Limb (tissue), 2 donors: ENCODE results near the gene PITX2.

Source experiments
- DNase-seq, 2 donors: peaks; one replicate each; pipeline ENCODE4 v3.0.0-alpha.2; 2016; ENCODE audit errors: extremely low spot score in 2 of 2

PITX2 gene

GRCh38 chr4:110622841-110623717 lies at the start of gene PITX2:
TSS of gene PITX2 (minus strand) at chr4:110623077. CDS start at chr4:110622460, 617 bp downstream.
- DNase-seq: peak; percentile 91 to 97

GRCh38 chr4:110671679-110672078 lies 48.8 kb upstream of the PITX2 start:
- no peak for DNase-seq

GRCh38 chr4:110669663-110670062 lies 46.8 kb upstream of the PITX2 start:
- DNase-seq: no peak

GRCh38 chr4:110668463-110669235 lies 45.8 kb upstream of the PITX2 start:
- DNase-seq: no peak

- no peak for DNase-seq
Measured at GRCh38 chr4:110667670-110668069, 44.8 kb upstream of the PITX2 start.

- DNase-seq: no peak
Measured at GRCh38 chr4:110666030-110666429, 43.2 kb upstream of the PITX2 start.

- DNase-seq: no peak
Measured at GRCh38 chr4:110663738-110664444, 41.0 kb upstream of the PITX2 start.

GRCh38 chr4:110663206-110663605 lies 40.3 kb upstream of the PITX2 start:
- no peak for DNase-seq

- no peak for DNase-seq
Measured at GRCh38 chr4:110660755-110661154, 37.9 kb upstream of the PITX2 start.

GRCh38 chr4:110654254-110654635 lies 31.4 kb upstream of the PITX2 start:
- no peak for DNase-seq

GRCh38 chr4:110653321-110654253 lies 30.7 kb upstream of the PITX2 start:
- DNase-seq: no peak

- DNase-seq: no peak
Measured at GRCh38 chr4:110644008-110644407, 21.1 kb upstream of the PITX2 start.

- DNase-seq: no peak
Measured at GRCh38 chr4:110643096-110643495, 20.2 kb upstream of the PITX2 start.

- peak in 1 of 2 donors; percentile 41 for DNase-seq
Measured at GRCh38 chr4:110641218-110641617, 18.3 kb upstream of the PITX2 start.

GRCh38 chr4:110640576-110640975 lies 17.7 kb upstream of the PITX2 start:
- no peak for DNase-seq

GRCh38 chr4:110639207-110640090 lies 16.6 kb upstream of the PITX2 start:
- DNase-seq: peak in 1 of 2 donors; percentile 60

GRCh38 chr4:110638089-110638746 lies 15.3 kb upstream of the PITX2 start:
- no peak for DNase-seq

GRCh38 chr4:110637408-110638088 lies 14.7 kb upstream of the PITX2 start:
- peak in 1 of 2 donors; percentile 64 for DNase-seq
